Measurements from ENCODE around the gene CD37.
"Not testable (repeated sequence)": the region's sequence is repeated elsewhere in the genome, so short reads cannot be mapped to it uniquely, and the experiment has no call there.

The CD37 gene

DNA sequence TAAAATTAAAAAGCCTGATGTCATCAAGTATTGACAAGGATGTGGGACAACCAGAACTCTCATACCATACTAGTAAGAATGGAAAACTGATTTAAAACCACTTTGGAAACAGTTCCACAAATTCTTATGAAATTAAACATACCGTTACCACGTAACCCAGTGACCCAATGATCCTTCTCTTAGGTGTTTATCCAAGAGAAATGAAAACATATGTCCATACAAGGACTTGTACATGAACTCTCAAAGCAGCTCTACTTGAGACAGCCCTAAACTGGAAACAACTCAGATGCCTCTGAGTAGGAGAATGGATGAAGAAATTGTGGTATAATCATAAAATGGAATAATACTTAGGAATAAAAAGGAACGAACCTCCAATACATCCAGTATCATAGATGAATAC lies 37.8 kb upstream of the CD37 start:
- H3K79me2 ChIP-seq (ENCODE audit: control insufficient read depth, low read length), result no peaks in the 10 kb centered on the region
- H3F3A ChIP-seq (ENCODE audit: control insufficient read depth, insufficient read depth), result peaks cover 3% of the 10 kb centered on the region; the same call in 1 of the 2 replicates
- H3K9me3 ChIP-seq (ENCODE audit: control insufficient read depth, insufficient read depth, low read length), result no peaks in the 10 kb centered on the region
- no peak overlapping the region for H3K4me3 ChIP-seq (ENCODE audit: low read length)
- H3K27me3 ChIP-seq (ENCODE audit: control insufficient read depth, low read length), result no peaks in the 10 kb centered on the region
- no peaks in the 10 kb centered on the region for H4K20me1 ChIP-seq (ENCODE audit: control insufficient read depth, insufficient read depth, low read depth, low read length)
- H3K9me2 ChIP-seq (replicated peaks; ENCODE audit: control insufficient read depth, low read length), result no peaks in the 10 kb centered on the region
- H3K4me1 ChIP-seq (ENCODE audit: control insufficient read depth, low read length), result peaks cover 9% of the 10 kb centered on the region
- no peak overlapping the region for H3K27ac ChIP-seq (ENCODE audit: low read depth, low read length)
- TF ChIP-seq EZH2phosphoT487 (IDR thresholded peaks at IDR 0.05; ENCODE audit: borderline replicate concordance, low read length) (no peak), CTCF (IDR thresholded peaks at IDR 0.05; ENCODE audit: low read depth, low read length, poor library complexity, severe bottlenecking) (no peak)
- no peak overlapping the region for H3K4me2 ChIP-seq (ENCODE audit: low read length)
- H3K36me3 ChIP-seq (ENCODE audit: control insufficient read depth, low read length), result no peaks in the 10 kb centered on the region

DNA sequence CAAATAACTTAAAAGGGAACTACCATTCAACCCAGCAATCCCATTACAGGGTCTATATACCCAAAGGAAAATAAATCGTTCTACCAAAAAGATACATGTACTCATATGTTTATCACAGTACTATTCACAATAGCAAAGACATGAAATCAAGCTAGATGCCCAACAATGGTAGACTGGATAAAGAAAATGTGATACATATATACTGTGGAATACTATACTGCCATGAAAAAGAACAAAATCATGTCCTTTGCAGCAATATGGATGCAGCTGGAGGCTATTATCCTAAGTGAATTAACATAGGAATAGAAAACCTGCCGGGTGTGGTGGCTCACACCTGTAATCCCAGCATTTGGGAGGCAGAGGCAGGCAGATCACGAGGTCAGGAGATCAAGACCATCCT lies 36.6 kb upstream of the CD37 start:
- not testable (repeated sequence) for H3K9me2 ChIP-seq (replicated peaks; ENCODE audit: control insufficient read depth, low read length); H3K27me3 ChIP-seq (ENCODE audit: control insufficient read depth, low read length)

GRCh38 chr19:49301165-49301865 lies 33.9 kb upstream of the CD37 start:
- Histone ChIP-seq H3K79me2 (ENCODE audit: control insufficient read depth, low read length) (no peaks in the 10 kb centered on the region), H3K4me3 (ENCODE audit: low read length) (peak overlapping the region; percentile 63), H3K27me3 (ENCODE audit: control insufficient read depth, low read length) (no peaks in the 10 kb centered on the region), H3K9me3 (ENCODE audit: control insufficient read depth, insufficient read depth, low read length) (no peaks in the 10 kb centered on the region), H3K36me3 (ENCODE audit: control insufficient read depth, low read length) (no peaks in the 10 kb centered on the region), H3K4me2 (ENCODE audit: low read length) (peak overlapping the region; percentile 77), H3F3A (ENCODE audit: control insufficient read depth, insufficient read depth) (peaks cover 11% of the 10 kb centered on the region; the same call in 1 of the 2 replicates), H3K4me1 (ENCODE audit: control insufficient read depth, low read length) (peaks cover 16% of the 10 kb centered on the region), H4K20me1 (ENCODE audit: control insufficient read depth, insufficient read depth, low read depth, low read length) (no peaks in the 10 kb centered on the region), H3K9me2 (replicated peaks; ENCODE audit: control insufficient read depth, low read length) (no peaks in the 10 kb centered on the region), H3K27ac (ENCODE audit: low read depth, low read length) (no peak overlapping the region)
- TF ChIP-seq EZH2phosphoT487 (IDR thresholded peaks at IDR 0.05; ENCODE audit: borderline replicate concordance, low read length), result no peak
- peak; percentile 99 for TF ChIP-seq CTCF (IDR thresholded peaks at IDR 0.05; ENCODE audit: low read depth, low read length, poor library complexity, severe bottlenecking)

More for the DNA sequence above, 36.6 kb upstream of the CD37 start:
- peaks cover 11% of the 10 kb centered on the region; the same call in 1 of the 2 replicates for H3F3A ChIP-seq (ENCODE audit: control insufficient read depth, insufficient read depth)
- peaks cover 14% of the 10 kb centered on the region for H3K4me1 ChIP-seq (ENCODE audit: control insufficient read depth, low read length)
- not testable (repeated sequence) for H3K27ac ChIP-seq (ENCODE audit: low read depth, low read length); H3K36me3 ChIP-seq (ENCODE audit: control insufficient read depth, low read length); H3K9me3 ChIP-seq (ENCODE audit: control insufficient read depth, insufficient read depth, low read length); H3K4me3 ChIP-seq (ENCODE audit: low read length); H4K20me1 ChIP-seq (ENCODE audit: control insufficient read depth, insufficient read depth, low read depth, low read length); H3K4me2 ChIP-seq (ENCODE audit: low read length); H3K79me2 ChIP-seq (ENCODE audit: control insufficient read depth, low read length)

DNA sequence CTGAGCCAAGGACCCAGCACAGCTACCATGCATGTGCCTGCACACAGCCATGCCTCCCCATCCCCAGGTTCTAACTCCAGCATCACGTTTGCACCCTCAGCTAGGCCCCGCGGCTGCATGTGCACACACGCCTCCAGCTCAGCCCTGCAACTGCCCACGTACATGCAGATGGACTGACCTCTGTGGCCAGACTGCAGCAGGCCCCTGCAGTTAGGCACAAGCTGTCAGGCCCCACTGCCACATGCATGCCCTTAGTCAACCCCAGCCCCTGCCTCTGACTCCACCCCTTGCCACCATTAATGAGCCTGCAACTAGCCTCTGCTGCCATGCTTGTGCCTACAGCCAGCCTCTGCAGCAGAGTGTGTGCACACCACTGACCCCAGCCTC lies 33.3 kb upstream of the CD37 start:
- Histone ChIP-seq H3K27ac (ENCODE audit: low read depth, low read length) (no peak overlapping the region), H3K9me3 (ENCODE audit: control insufficient read depth, insufficient read depth, low read length) (no peaks in the 10 kb centered on the region), H4K20me1 (ENCODE audit: control insufficient read depth, insufficient read depth, low read depth, low read length) (no peaks in the 10 kb centered on the region), H3K4me2 (ENCODE audit: low read length) (no peak overlapping the region), H3K79me2 (ENCODE audit: control insufficient read depth, low read length) (no peaks in the 10 kb centered on the region), H3K4me3 (ENCODE audit: low read length) (no peak overlapping the region), H3K4me1 (ENCODE audit: control insufficient read depth, low read length) (peaks cover 22% of the 10 kb centered on the region), H3K36me3 (ENCODE audit: control insufficient read depth, low read length) (no peaks in the 10 kb centered on the region), H3K27me3 (ENCODE audit: control insufficient read depth, low read length) (no peaks in the 10 kb centered on the region), H3K9me2 (replicated peaks; ENCODE audit: control insufficient read depth, low read length) (no peaks in the 10 kb centered on the region), H3F3A (ENCODE audit: control insufficient read depth, insufficient read depth) (peaks cover 11% of the 10 kb centered on the region; the same call in 1 of the 2 replicates)
- TF ChIP-seq CTCF (IDR thresholded peaks at IDR 0.05; ENCODE audit: low read depth, low read length, poor library complexity, severe bottlenecking) (no peak), EZH2phosphoT487 (IDR thresholded peaks at IDR 0.05; ENCODE audit: borderline replicate concordance, low read length) (no peak)
